SK-N-SH (cell line): ENCODE data around the gene CACNA2D4. TPM values are rescaled to one million over a fixed set of nuclear protein-coding genes. Genes with fewer than 3 reads are reported as not detected.

Experiments
- CTCF ChIA-PET: fragments of 300-600, 350-600 bp; formaldehyde crosslinking; extraction: SDS; loops from one replicate; lab custom pipeline; 2021; lab: Yijun Ruan, JAX
- POLR2A ChIA-PET: fragments of 350-600 bp; sonication (Branson Sonifier 250); formaldehyde crosslinking; extraction: SDS; loops from one replicate; lab custom pipeline; 2020; ENCODE audit warnings: antibody characterized with exemption, inconsistent platforms; lab: Yijun Ruan, JAX
- DNase-seq: peaks from one replicate; pipeline ENCODE4 v3.0.0; 2012
- H2AFZ ChIP-seq: fragments of 200-600 bp; sonication (generic); 2 replicates; pipeline ENCODE4 v1.8.1; 2016; ENCODE audit warnings: antibody characterized with exemption, mild to moderate bottlenecking, low read depth
- H3F3A ChIP-seq: fragments of 200-600 bp; sonication (generic); replicated peaks from 2 replicates; pipeline ENCODE3; 2016; ENCODE audit warnings: antibody characterized with exemption, mild to moderate bottlenecking; ENCODE audit not compliant: insufficient read depth
- H3K27ac ChIP-seq, 2 experiments: fragments of 200-500 bp in 1 of 2; fragments of 200-600 bp in 1 of 2; sonication (Bioruptor generic) in 1 of 2; sonication (generic), shearing (Covaris generic) in 1 of 2; 2 replicates each; pipeline versions ENCODE4 v1.5.1 to v1.6.1; 2014 to 2016; ENCODE audit warnings: low read depth in 2 of 2, inconsistent platforms in 1 of 2, low read length in 1 of 2, mild to moderate bottlenecking in 1 of 2, mixed read lengths in 1 of 2
- H3K27me3 ChIP-seq: fragments of 200-600 bp; sonication (generic), shearing (Covaris generic); 2 replicates; pipeline ENCODE4 v1.6.1; 2016; ENCODE audit warnings: mixed run types; ENCODE audit not compliant: insufficient read depth
- H3K36me3 ChIP-seq, 2 experiments: fragments of 200-500 bp in 1 of 2; fragments of 200-600 bp in 1 of 2; sonication (Bioruptor generic) in 1 of 2; sonication (generic) in 1 of 2; replicated peaks in 1 of 2; 2 replicates each; pipeline versions ENCODE3 to v1.5.1; 2014 to 2016; ENCODE audit warnings: low read length in 1 of 2, mild to moderate bottlenecking in 1 of 2; ENCODE audit not compliant: insufficient read depth in 2 of 2, control insufficient read depth in 1 of 2
- H3K4me1 ChIP-seq, 2 experiments: fragments of 200-500 bp in 1 of 2; fragments of 200-600 bp in 1 of 2; sonication (Bioruptor generic) in 1 of 2; sonication (generic), shearing (Covaris generic) in 1 of 2; 2 replicates each; pipeline versions ENCODE4 v1.5.1 to v1.6.1; 2014 to 2016; ENCODE audit warnings: low read depth in 1 of 2, low read length in 1 of 2, mixed run types in 1 of 2; ENCODE audit not compliant: insufficient read depth in 2 of 2, control insufficient read depth in 1 of 2
- H3K4me2 ChIP-seq: fragments of 200-600 bp; sonication (generic), shearing (Covaris generic); 2 replicates; pipeline ENCODE4 v1.6.1; 2017; ENCODE audit warnings: mixed run types
- H3K4me3 ChIP-seq, 2 experiments: fragments of 200-500 bp in 1 of 2; fragments of 200-600 bp in 1 of 2; sonication (Bioruptor generic) in 1 of 2; sonication (generic), shearing (Covaris generic) in 1 of 2; 2 replicates each; pipeline versions ENCODE4 v1.5.1 to v1.8.1; 2014 to 2016; ENCODE audit warnings: low read depth in 2 of 2, inconsistent platforms in 1 of 2, low read length in 1 of 2, mild to moderate bottlenecking in 1 of 2, mixed read lengths in 1 of 2, moderate library complexity in 1 of 2
- H3K79me2 ChIP-seq: fragments of 200-600 bp; sonication (generic); 2 replicates; pipeline ENCODE4 v1.8.1; 2017; ENCODE audit warnings: mild to moderate bottlenecking; ENCODE audit not compliant: insufficient read depth
- H3K9ac ChIP-seq: fragments of 200-600 bp; sonication (generic); 2 replicates; pipeline ENCODE4 v1.6.1; 2017; ENCODE audit warnings: mixed run types
- H3K9me2 ChIP-seq: fragments of 200-600 bp; sonication (generic); 2 replicates; pipeline ENCODE4 v1.6.1; 2017; ENCODE audit warnings: mixed run types
- H3K9me3 ChIP-seq: fragments of 200-600 bp; sonication (generic); 2 replicates; pipeline ENCODE4 v1.6.1; 2017; ENCODE audit warnings: mixed run types, mild to moderate bottlenecking, moderate library complexity
- H4K20me1 ChIP-seq: fragments of 200-600 bp; sonication (generic); 2 replicates; pipeline ENCODE4 v1.6.1; 2017; ENCODE audit warnings: mild to moderate bottlenecking, mixed run types; ENCODE audit not compliant: insufficient read depth
- CHD2 ChIP-seq: fragments of 150-350 bp; IDR thresholded peaks from 2 replicates; pipeline ENCODE4 v1.6.1; 2018; ENCODE audit warnings: low read length; ENCODE audit not compliant: partially characterized antibody
- EZH2phosphoT487 ChIP-seq: fragments of 200-600 bp; sonication (generic); IDR thresholded peaks from 2 replicates; pipeline ENCODE4 v1.6.1; 2017; ENCODE audit warnings: low read depth, mixed run types, mild to moderate bottlenecking, antibody characterized with exemption, moderate library complexity, borderline replicate concordance
- FOSL2 ChIP-seq: IDR thresholded peaks from 2 replicates; pipeline ENCODE4 v1.4.0; 2012; ENCODE audit warnings: low read depth, mild to moderate bottlenecking, moderate library complexity, borderline replicate concordance
- FOXM1 ChIP-seq: IDR thresholded peaks from 2 replicates; pipeline ENCODE4 v1.4.0; 2012; ENCODE audit warnings: low read depth, mild to moderate bottlenecking
- GABPA ChIP-seq: IDR thresholded peaks from 2 replicates; pipeline ENCODE4 v1.4.0; 2012; ENCODE audit warnings: low read depth, mild to moderate bottlenecking
- PBX3 ChIP-seq: IDR thresholded peaks from 2 replicates; pipeline ENCODE4; 2012
- REST ChIP-seq: IDR thresholded peaks from 2 replicates; pipeline ENCODE4 v1.6.1; 2012; ENCODE audit warnings: mild to moderate bottlenecking, low read depth, low read length, moderate library complexity
- RXRA ChIP-seq: IDR thresholded peaks from 2 replicates; pipeline ENCODE4 v1.4.0; 2012; ENCODE audit warnings: low read depth, mild to moderate bottlenecking, borderline replicate concordance
- USF1 ChIP-seq: IDR thresholded peaks from 2 replicates; pipeline ENCODE4 v1.4.0; 2012; ENCODE audit warnings: low read depth, borderline replicate concordance
- WGBS: methylation state at CpG from one replicate; pipeline ENCODE4 v1.1.6; 2017; ENCODE audit warnings: low lambda C conversion rate; 5-methylcytosine and 5-hydroxymethylcytosine counted together
- polyA plus RNA-seq, 3 experiments: library from polyadenylated mRNA; depleted of rRNA; stranded (reverse); fragments of >200 nt; gene quantifications; 2 replicates each; pipeline ENCODE4 v1.2.3, GENCODE V29; 2012

Gene CACNA2D4
- polyA plus RNA-seq, 1 of the 3 experiments (the other 2 are of a cell fraction), result 0.02 TPM

GRCh38 chr12:1846421-1847405 is 71.7 kb downstream of the CACNA2D4 start:
- TF ChIP-seq FOXM1 (no peak), RXRA (no peak), USF1 (no peak), FOSL2 (no peak), REST (no peak), PBX3 (no peak), CHD2 (no peak), EZH2phosphoT487 (no peak), GABPA (no peak)
- TF ChIP-seq, all 33 proteins: peak for 0
- H3K27ac ChIP-seq, result no peak overlapping the region
- H3K9ac ChIP-seq, result no peak overlapping the region
- no peaks in the 10 kb centered on the region for H4K20me1 ChIP-seq
- ChIA-PET CTCF (interaction anchor here (1.2 kb wide), 1 partner anchor 93 kb away, joined by 4 read pairs; no protein-coding TSS in a partner anchor), POLR2A (no interaction called here)
- no peak overlapping the region for H3K4me2 ChIP-seq
- H3K9me3 ChIP-seq, result no peaks in the 10 kb centered on the region
- 44% methylated on average over 11 of the region's 24 CpGs for WGBS
- no peak for DNase-seq
- no peaks in the 10 kb centered on the region for H3K36me3 ChIP-seq
- H3K9me2 ChIP-seq, result no peaks in the 10 kb centered on the region
- no peak overlapping the region for H2AFZ ChIP-seq
- H3K4me1 ChIP-seq, result peaks cover 11 to 26% of the 10 kb centered on the region in 2 experiments; a peak in 2 of 4 replicates
- H3K79me2 ChIP-seq, result no peaks in the 10 kb centered on the region
- H3K4me3 ChIP-seq, result no peak overlapping the region
- peaks cover 13% of the 10 kb centered on the region for H3F3A ChIP-seq
- peaks cover 20% of the 10 kb centered on the region for H3K27me3 ChIP-seq
